Ovary (tissue), 9 donors: ENCODE measurements around the gene GPS1. TPM values are rescaled to one million over a fixed set of nuclear protein-coding genes. Genes with fewer than 3 reads are reported as not detected.

Source experiments
- DNase-seq, 5 donors: peaks; one replicate each; pipeline ENCODE4 v3.0.0-alpha.2; 2019 to 2020
- H3K27ac ChIP-seq, 2 donors: fragments of 200-600 bp; one replicate each; pipeline versions ENCODE4 v1.5.1 to v1.8.0; 2019 to 2022
- H3K27me3 ChIP-seq: fragments of 200-600 bp; one replicate; pipeline ENCODE4 v1.8.0; 2022
- H3K36me3 ChIP-seq: fragments of 200-600 bp; sonication (generic); one replicate; pipeline ENCODE4 v1.5.1; 2019
- H3K4me1 ChIP-seq: one replicate; pipeline ENCODE4 v1.8.1; 2013; ENCODE audit warnings: mild to moderate bottlenecking, moderate library complexity; ENCODE audit not compliant: insufficient read depth
- H3K4me3 ChIP-seq: fragments of 200-600 bp; sonication (generic); one replicate; pipeline ENCODE4 v1.5.1; 2017
- H3K9me3 ChIP-seq, 2 donors: fragments of 200-600 bp in 1 of 2; sonication (generic) in 1 of 2; one replicate each; pipeline versions ENCODE4 v1.5.1 to v1.8.1; 2013 to 2019; ENCODE audit warnings: mild to moderate bottlenecking in 1 of 2, moderate library complexity in 1 of 2
- CTCF ChIP-seq, 3 donors: fragments of 450-650 bp in 2 of 3; fragments of 200-600 bp in 1 of 3; IDR thresholded peaks; one replicate each; pipeline versions ENCODE4 v1.5.1 to v1.8.0; 2016 to 2022; ENCODE audit warnings: antibody characterized with exemption in 3 of 3, mild to moderate bottlenecking in 1 of 3
- EP300 ChIP-seq: sonication (generic); formaldehyde crosslinking; IDR thresholded peaks from one replicate; pipeline ENCODE4 v1.6.1; 2017; ENCODE audit warnings: antibody characterized with exemption
- POLR2A ChIP-seq: fragments of 450-650 bp; IDR thresholded peaks from one replicate; pipeline ENCODE4 v1.6.1; 2017; ENCODE audit warnings: antibody characterized with exemption, mild to moderate bottlenecking, moderate library complexity
- WGBS, 3 donors: extraction: QIAGEN DNeasy Blood & Tissue Kit in 1 of 3; methylation state at CpG; one replicate each; pipeline versions ENCODE4 v1.1.5 to v1.1.7; 2013 to 2017; 5-methylcytosine and 5-hydroxymethylcytosine counted together
- intact Hi-C, 4 donors: fragments of 100-400 bp; cut with DNase I; formaldehyde crosslinking; loops; one replicate each; pipeline versions ENCODE4 v1.11.0 to v1.15.1; 2022 to 2023
- polyA plus RNA-seq, 2 donors: library from polyadenylated mRNA; stranded (reverse); fragments of 200-250 nt in 1 of 2; fragments of 350-450 nt in 1 of 2; fragmentation: Illumina TruSeq in 1 of 2; extraction: RNeasy Lipid Tissue Mini Kit (QIAGEN cat#74804) in 1 of 2; gene quantifications; one replicate each; pipeline ENCODE4 v1.2.3, GENCODE V29; 2013 to 2014
- total RNA-seq, 7 donors: library from RNA; depleted of rRNA in 2 of 7; stranded (reverse); fragments of >200 nt in 2 of 7; fragmentation: NEBNext Ultra II Directional in 3 of 7; extraction: Animal tissue kit (Norgen Biotek cat#: 25700) in 3 of 7; gene quantifications; one replicate each; pipeline versions ENCODE4 v1.1.0 to v1.2.4, GENCODE V29; 2016 to 2023
- donor health status: DM: no; HTN: no; CAD: no; lungs with moderate emphysema.
- donor health status: DM: no; HTN: no; CAD: no.
- donor health status: Bipolar disorder and iron deficiency.
- donor health status: DM: yes; HTN: yes; CAD: no.
- donor health status: DM: no; HTN: no; CAD: no.
- donor health status: DM: yes; HTN: yes; CAD: no.

Gene GPS1
- total and polyA plus RNA-seq, 9 donors = 12.4 to 96.2 (median 77.8) TPM

- intact Hi-C loops = no loop called here
- Histone ChIP-seq H3K27me3 (no peaks in the 10 kb centered on the region), H3K27ac (no peak overlapping the region), H3K4me3 (no peak overlapping the region), H3K9me3 (no peaks in the 10 kb centered on the region), H3K4me1 (peaks cover 2% of the 10 kb centered on the region), H3K36me3 (no peaks in the 10 kb centered on the region)
- no peak for DNase-seq
- TF ChIP-seq POLR2A (no peak), EP300 (no peak), CTCF (IDR thresholded peaks at IDR 0.05) (no peak)
- 91 to 95% (median 93%) methylated on average over 34 to 47 of the region's 47 CpGs for WGBS, 3 donors
These were observed 27.4 kb downstream of the GPS1 start for GRCh38 chr17:82079001-82079677.

- 75 to 81% (median 77%) methylated on average over 36 of the region's 36 CpGs for WGBS, 3 donors
- no peaks in the 10 kb centered on the region for H3K36me3 ChIP-seq
These were observed 28.5 kb downstream of the GPS1 start for GRCh38 chr17:82080048-82080788.

GRCh38 chr17:82080789-82081464 is 29.2 kb downstream of the GPS1 start:
- no peak for TF ChIP-seq POLR2A
- TF ChIP-seq EP300 = no peak
- TF ChIP-seq CTCF (IDR thresholded peaks at IDR 0.05) = no peak
- no peaks in the 10 kb centered on the region for H3K27me3 ChIP-seq
- no peak overlapping the region for H3K4me3 ChIP-seq
- H3K9me3 ChIP-seq = no peaks in the 10 kb centered on the region
- H3K4me1 ChIP-seq = peaks cover 2% of the 10 kb centered on the region
- intact Hi-C loops = no loop called here
- no peak overlapping the region for H3K27ac ChIP-seq
- WGBS, 3 donors = 91 to 93% (median 93%) methylated on average over 43 to 44 of the region's 44 CpGs
- DNase-seq = no peak
- H3K36me3 ChIP-seq = no peaks in the 10 kb centered on the region

More at GRCh38 chr17:82080048-82080788, 28.5 kb downstream of the GPS1 start:
- H3K27ac ChIP-seq = no peak overlapping the region
- H3K4me3 ChIP-seq = no peak overlapping the region
- no peak for DNase-seq
- no peaks in the 10 kb centered on the region for H3K9me3 ChIP-seq
- H3K27me3 ChIP-seq = no peaks in the 10 kb centered on the region
- peaks cover 2% of the 10 kb centered on the region for H3K4me1 ChIP-seq
- TF ChIP-seq CTCF (IDR thresholded peaks at IDR 0.05) = no peak
- no peak for TF ChIP-seq POLR2A
- TF ChIP-seq EP300 = no peak
- intact Hi-C loops = no loop called here

GRCh38 chr17:82081546-82081945 is 29.8 kb downstream of the GPS1 start:
- H3K36me3 ChIP-seq = no peaks in the 10 kb centered on the region
- H3K27me3 ChIP-seq = no peaks in the 10 kb centered on the region
- WGBS, 3 donors = 86 to 92% (median 88%) methylated on average over 14 to 19 of the region's 20 CpGs
- H3K4me1 ChIP-seq = peaks cover 2% of the 10 kb centered on the region
- H3K9me3 ChIP-seq = no peaks in the 10 kb centered on the region
- no peak for DNase-seq
- intact Hi-C loops = no loop called here
- TF ChIP-seq CTCF (IDR thresholded peaks at IDR 0.05) (no peak), POLR2A (no peak), EP300 (no peak)
- no peak overlapping the region for H3K27ac ChIP-seq
- H3K4me3 ChIP-seq = no peak overlapping the region
